BE2C (cell line): ENCODE data around the gene MACF1.

ENCODE experiments used
- DNase-seq: peaks from one replicate; pipeline ENCODE4 v3.0.0-alpha.2; 2020
- H3K27me3 ChIP-seq: fragments of 250-450 bp; sonication (Bioruptor Pico); 2 replicates; pipeline ENCODE4 v1.5.1; 2020; ENCODE audit warnings: mild to moderate bottlenecking
- H3K36me3 ChIP-seq: fragments of 250-450 bp; sonication (Bioruptor Pico); 2 replicates; pipeline ENCODE4 v1.5.1; 2020; ENCODE audit warnings: mild to moderate bottlenecking
- H3K4me1 ChIP-seq: fragments of 250-450 bp; sonication (Bioruptor Pico); 2 replicates; pipeline ENCODE4 v1.5.1; 2020
- H3K4me3 ChIP-seq: 2 replicates; pipeline ENCODE4 v1.5.1; 2011; ENCODE audit warnings: low read depth, low read length
- H3K9me3 ChIP-seq: fragments of 250-450 bp; sonication (Bioruptor Pico); 2 replicates; pipeline ENCODE4 v1.5.1; 2020
- CTCF ChIP-seq: IDR thresholded peaks from 2 replicates; pipeline ENCODE4 v1.5.1; 2012; ENCODE audit warnings: mild to moderate bottlenecking, low read depth, low read length

MACF1 gene

GRCh38 chr1:39450956-39451606 is 246.6 kb downstream of the MACF1 start:
- H3K36me3 ChIP-seq: peaks cover 6% of the 10 kb centered on the region
- H3K4me3 ChIP-seq: no peak overlapping the region
- TF ChIP-seq CTCF: no peak
- H3K27me3 ChIP-seq: no peaks in the 10 kb centered on the region
- H3K9me3 ChIP-seq: no peaks in the 10 kb centered on the region
- no peaks in the 10 kb centered on the region for H3K4me1 ChIP-seq
- DNase-seq: no peak

- no peaks in the 10 kb centered on the region for H3K9me3 ChIP-seq
- peaks cover 6% of the 10 kb centered on the region for H3K36me3 ChIP-seq
- no peaks in the 10 kb centered on the region for H3K27me3 ChIP-seq
- H3K4me3 ChIP-seq: no peak overlapping the region
- DNase-seq: no peak
- TF ChIP-seq CTCF: no peak
- no peaks in the 10 kb centered on the region for H3K4me1 ChIP-seq
Measured at GRCh38 chr1:39452081-39452480, 247.6 kb downstream of the MACF1 start.

- H3K9me3 ChIP-seq: no peaks in the 10 kb centered on the region
- TF ChIP-seq CTCF: no peak
- no peak overlapping the region for H3K4me3 ChIP-seq
- H3K36me3 ChIP-seq: peaks cover 6% of the 10 kb centered on the region
- no peak for DNase-seq
- no peaks in the 10 kb centered on the region for H3K4me1 ChIP-seq
- no peaks in the 10 kb centered on the region for H3K27me3 ChIP-seq
Measured at GRCh38 chr1:39452540-39452939, 248.0 kb downstream of the MACF1 start.

- no peak for TF ChIP-seq CTCF
- Histone ChIP-seq H3K4me3 (no peak overlapping the region), H3K9me3 (no peaks in the 10 kb centered on the region), H3K36me3 (peaks cover 6% of the 10 kb centered on the region), H3K4me1 (no peaks in the 10 kb centered on the region), H3K27me3 (no peaks in the 10 kb centered on the region)
- no peak for DNase-seq
Measured at GRCh38 chr1:39453603-39454002, 249.1 kb downstream of the MACF1 start.

- no peaks in the 10 kb centered on the region for H3K4me1 ChIP-seq
- DNase-seq: no peak
- H3K4me3 ChIP-seq: no peak overlapping the region
- no peaks in the 10 kb centered on the region for H3K27me3 ChIP-seq
- peaks cover 6% of the 10 kb centered on the region for H3K36me3 ChIP-seq
- no peak for TF ChIP-seq CTCF
- H3K9me3 ChIP-seq: no peaks in the 10 kb centered on the region
Measured at GRCh38 chr1:39458991-39459390, 254.5 kb downstream of the MACF1 start.

- Histone ChIP-seq H3K4me3 (no peak overlapping the region), H3K4me1 (no peaks in the 10 kb centered on the region), H3K9me3 (no peaks in the 10 kb centered on the region), H3K27me3 (no peaks in the 10 kb centered on the region), H3K36me3 (no peaks in the 10 kb centered on the region; the same call in none of the 2 replicates)
- TF ChIP-seq CTCF: no peak
- DNase-seq: no peak
Measured at GRCh38 chr1:39462074-39462473, 257.6 kb downstream of the MACF1 start.
